HUES48 (cell line): Measurements from ENCODE around the gene UGGT1.

Source experiments
- H3K27ac ChIP-seq: one replicate; pipeline ENCODE4 v1.7.0; 2013; ENCODE audit warnings: low read depth, low read length, inconsistent platforms
- H3K27me3 ChIP-seq: 2 replicates; pipeline ENCODE4 v1.6.1; 2013; ENCODE audit warnings: mild to moderate bottlenecking, low read length; ENCODE audit not compliant: control insufficient read depth, insufficient read depth
- H3K36me3 ChIP-seq: 2 replicates; pipeline ENCODE4 v1.6.1; 2013; ENCODE audit warnings: low read length; ENCODE audit not compliant: control insufficient read depth, insufficient read depth
- H3K4me1 ChIP-seq: 2 replicates; pipeline ENCODE4 v1.6.1; 2013; ENCODE audit warnings: mild to moderate bottlenecking, low read length; ENCODE audit not compliant: control insufficient read depth, insufficient read depth
- H3K4me3 ChIP-seq: 2 replicates; pipeline ENCODE4 v1.5.1; 2013; ENCODE audit warnings: mild to moderate bottlenecking, low read depth, low read length
- H3K9ac ChIP-seq: 2 replicates; pipeline ENCODE4 v1.6.1; 2013; ENCODE audit warnings: mild to moderate bottlenecking, low read depth, low read length, moderate library complexity
- H3K9me3 ChIP-seq: 2 replicates; pipeline ENCODE4 v1.6.1; 2013; ENCODE audit warnings: low read length; ENCODE audit not compliant: control insufficient read depth, insufficient read depth

Gene UGGT1

DNA sequence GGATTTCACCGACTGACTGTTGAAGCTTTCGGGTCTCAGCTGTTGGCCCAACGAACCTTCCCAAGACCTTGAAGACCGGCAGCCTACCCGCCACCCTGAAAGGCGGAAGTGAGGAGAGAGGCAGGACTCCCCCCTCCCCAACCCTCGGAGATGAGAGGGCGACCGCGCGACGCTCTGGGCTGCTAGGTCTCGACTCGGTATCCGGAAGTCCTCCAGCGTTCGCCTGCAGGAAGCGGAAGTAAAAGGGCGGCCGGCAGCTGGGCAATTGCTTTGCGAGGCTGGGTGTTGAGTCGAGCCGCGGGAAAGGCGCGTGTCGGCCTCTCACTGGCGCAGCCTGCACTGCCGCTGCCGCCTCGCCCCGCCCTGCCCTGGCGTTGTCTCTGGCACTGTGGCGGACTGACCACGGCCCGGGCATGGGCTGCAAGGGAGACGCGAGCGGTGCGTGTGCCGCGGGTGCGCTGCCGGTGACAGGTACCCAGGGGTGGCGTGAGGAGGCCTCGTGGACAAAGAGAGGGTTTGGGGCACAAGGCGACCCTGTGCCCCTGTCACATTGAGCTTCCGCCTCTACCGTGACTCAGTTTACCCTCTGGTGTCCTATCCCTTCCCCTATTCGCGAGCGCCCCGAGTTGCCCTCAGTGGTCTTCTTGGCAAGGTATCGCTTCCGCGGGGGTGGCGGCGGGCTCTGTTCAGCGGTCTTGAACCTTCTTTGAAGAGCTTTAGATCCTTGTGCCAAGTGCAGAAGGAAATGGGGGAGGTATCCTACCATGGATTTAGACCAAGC is at the start of gene UGGT1:
Gene UGGT1 (plus strand): TSS at position 256 of the 781 bp plus-strand sequence. CDS start 158 bp downstream, at position 414.
- Histone ChIP-seq H3K27ac (peak within 1 kb of the TSS; percentile 76), H3K4me3 (peak within 1 kb of the TSS; percentile 85), H3K9ac (peak within 1 kb of the TSS; percentile 68), H3K27me3 (no peaks in the 10 kb centered on the region), H3K4me1 (no peaks in the 10 kb centered on the region), H3K36me3 (peaks cover 11% of the 10 kb centered on the region), H3K9me3 (no peaks in the 10 kb centered on the region)

GRCh38 chr2:128041561-128041960 is 49.4 kb upstream of the UGGT1 start:
- Histone ChIP-seq H3K27ac (no peak overlapping the region), H3K4me1 (no peaks in the 10 kb centered on the region), H3K9me3 (peaks cover 25% of the 10 kb centered on the region), H3K27me3 (no peaks in the 10 kb centered on the region), H3K36me3 (no peaks in the 10 kb centered on the region), H3K4me3 (no peak overlapping the region), H3K9ac (no peak overlapping the region)

DNA sequence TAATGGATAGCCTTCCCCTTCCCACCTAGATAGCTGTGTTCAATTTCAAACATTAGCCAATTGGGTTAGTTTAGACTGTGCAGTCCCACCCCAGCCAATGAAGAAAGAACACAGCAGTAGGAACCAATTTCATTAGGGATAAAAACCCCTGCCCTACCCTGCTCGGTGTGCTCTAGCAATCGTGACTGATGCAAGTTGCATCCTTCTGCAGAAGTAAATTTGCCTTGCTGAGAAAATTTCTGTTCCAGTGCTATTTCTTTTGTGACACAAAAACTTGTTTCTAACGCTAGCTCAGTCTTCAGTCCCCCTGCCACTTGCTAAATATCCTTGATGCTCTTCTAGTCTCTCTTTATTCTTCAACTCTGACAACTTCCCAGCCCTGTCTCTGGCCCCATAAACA is 48.0 kb upstream of the UGGT1 start:
- H3K9me3 ChIP-seq, result peaks cover 10% of the 10 kb centered on the region; the same call in 1 of the 2 replicates
- H3K27me3 ChIP-seq, result no peaks in the 10 kb centered on the region
- no peaks in the 10 kb centered on the region for H3K4me1 ChIP-seq
- H3K4me3 ChIP-seq, result no peak overlapping the region
- H3K27ac ChIP-seq, result no peak overlapping the region
- H3K9ac ChIP-seq, result no peak overlapping the region
- no peaks in the 10 kb centered on the region for H3K36me3 ChIP-seq

DNA sequence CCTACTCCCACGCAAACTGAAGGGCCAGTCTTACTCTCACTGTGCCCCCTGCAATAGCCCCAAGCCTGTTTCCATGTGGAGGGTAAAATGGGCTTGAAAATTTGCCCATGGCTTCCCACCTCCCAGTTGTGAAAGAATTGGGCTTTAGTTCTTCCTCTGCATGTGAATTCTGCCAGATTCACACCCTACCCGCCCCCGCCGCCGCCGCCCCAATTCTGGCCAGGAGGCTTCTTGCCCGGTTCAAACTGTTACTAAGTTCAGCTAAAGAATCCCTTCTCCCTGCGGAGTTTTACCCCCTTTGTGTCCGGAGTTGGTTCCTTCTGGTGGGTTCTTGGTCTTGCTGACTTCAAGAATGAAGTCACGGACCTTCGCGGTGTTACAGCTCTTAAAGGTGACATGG is 37.7 kb upstream of the UGGT1 start:
- Histone ChIP-seq H3K4me1 (no peaks in the 10 kb centered on the region), H3K27ac (no peak overlapping the region), H3K36me3 (no peaks in the 10 kb centered on the region), H3K9me3 (no peaks in the 10 kb centered on the region), H3K4me3 (no peak overlapping the region), H3K27me3 (no peaks in the 10 kb centered on the region), H3K9ac (no peak overlapping the region)

DNA sequence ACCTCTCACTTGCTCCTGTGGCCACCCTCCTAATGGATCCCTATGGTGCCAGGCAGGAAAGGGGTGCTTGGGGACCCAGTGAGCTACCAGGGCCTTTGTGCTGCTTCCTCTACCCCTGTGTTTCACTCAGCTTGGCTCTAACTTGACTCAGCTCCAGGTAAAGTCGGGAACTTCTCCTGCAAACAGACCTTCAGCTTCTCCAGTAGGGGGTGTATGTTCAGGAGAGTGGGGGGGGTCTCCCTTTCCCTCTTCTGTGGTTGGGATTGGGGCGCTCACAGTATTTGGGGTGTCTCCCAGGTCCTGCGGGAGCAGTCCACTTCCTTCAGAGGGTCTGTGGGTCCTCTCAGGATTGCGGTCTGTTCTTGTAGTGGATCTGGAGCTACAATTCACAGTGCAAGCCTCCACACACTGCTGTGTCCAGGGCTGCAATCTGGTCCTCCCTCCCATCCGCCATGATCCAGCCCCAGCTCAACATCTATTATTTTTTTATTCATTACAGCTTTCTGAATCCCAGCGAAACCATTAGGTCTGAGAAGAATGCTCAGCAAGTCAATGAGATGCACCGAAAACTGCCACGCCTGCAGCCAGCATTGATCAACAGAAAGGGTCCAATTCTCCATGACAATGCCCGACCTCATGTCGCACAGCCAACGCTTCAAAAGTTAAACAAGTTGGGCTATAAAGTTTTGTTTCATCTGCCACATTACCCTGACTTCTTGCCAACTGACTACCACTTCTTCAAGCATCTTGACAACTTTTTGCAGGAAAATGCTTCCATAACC is 36.7 kb upstream of the UGGT1 start:
- Histone ChIP-seq H3K9me3 (no peaks in the 10 kb centered on the region), H3K9ac (no peak overlapping the region), H3K4me3 (no peak overlapping the region), H3K27me3 (no peaks in the 10 kb centered on the region), H3K4me1 (no peaks in the 10 kb centered on the region), H3K36me3 (no peaks in the 10 kb centered on the region), H3K27ac (no peak overlapping the region)

- Histone ChIP-seq H3K4me3 (no peak overlapping the region), H3K9me3 (no peaks in the 10 kb centered on the region), H3K27ac (no peak overlapping the region), H3K9ac (no peak overlapping the region), H3K4me1 (no peaks in the 10 kb centered on the region), H3K36me3 (no peaks in the 10 kb centered on the region), H3K27me3 (no peaks in the 10 kb centered on the region)
These were observed 33.7 kb upstream of the UGGT1 start for GRCh38 chr2:128057334-128057733.

DNA sequence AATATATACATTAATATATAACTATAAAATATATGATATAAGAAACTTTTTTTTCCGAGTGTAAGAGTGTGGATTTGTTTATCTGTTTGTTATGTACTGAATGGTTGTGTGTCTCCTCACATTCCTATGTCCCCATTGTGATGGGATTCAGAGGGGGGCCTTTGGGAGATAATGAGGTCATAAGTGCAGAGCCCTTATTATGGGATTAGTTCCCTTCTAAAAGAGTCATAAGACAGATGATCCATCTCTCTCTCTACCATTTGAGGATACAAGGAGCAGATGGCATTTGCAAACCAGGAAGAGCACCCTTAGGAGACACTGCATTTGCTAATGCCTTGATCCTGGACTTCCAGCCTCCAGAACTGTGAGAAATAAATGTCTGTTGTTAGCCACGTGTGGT is 32.9 kb upstream of the UGGT1 start:
- Histone ChIP-seq H3K4me1 (no peaks in the 10 kb centered on the region), H3K9ac (no peak overlapping the region), H3K27ac (no peak overlapping the region), H3K27me3 (no peaks in the 10 kb centered on the region), H3K4me3 (no peak overlapping the region), H3K36me3 (no peaks in the 10 kb centered on the region), H3K9me3 (no peaks in the 10 kb centered on the region)

GRCh38 chr2:128062571-128062970 is 28.4 kb upstream of the UGGT1 start:
- no peaks in the 10 kb centered on the region for H3K36me3 ChIP-seq
- H3K27ac ChIP-seq, result no peak overlapping the region
- H3K9me3 ChIP-seq, result no peaks in the 10 kb centered on the region
- no peak overlapping the region for H3K4me3 ChIP-seq
- no peaks in the 10 kb centered on the region for H3K27me3 ChIP-seq
- no peaks in the 10 kb centered on the region for H3K4me1 ChIP-seq
- H3K9ac ChIP-seq, result no peak overlapping the region

DNA sequence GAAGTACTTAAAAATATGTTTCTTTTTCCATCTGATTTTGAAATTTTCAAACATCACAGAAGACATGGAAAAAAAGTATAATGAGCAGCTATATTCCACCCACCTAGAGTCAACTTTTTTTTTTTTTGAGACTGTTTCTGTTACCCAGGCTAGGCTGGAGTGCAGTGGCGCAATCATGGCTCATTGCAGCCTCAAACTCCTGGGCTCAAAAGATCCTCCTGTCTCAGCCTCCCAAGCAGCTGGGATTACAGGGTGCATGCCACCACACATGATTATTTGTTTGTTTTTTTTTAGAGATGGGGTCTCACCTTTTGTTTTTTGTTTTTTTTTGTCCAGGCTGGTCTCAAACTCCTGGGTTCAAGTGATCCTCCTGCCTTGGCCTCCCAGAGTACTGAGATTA is 26.6 kb upstream of the UGGT1 start:
- Histone ChIP-seq H3K36me3 (no peaks in the 10 kb centered on the region), H3K9me3 (no peaks in the 10 kb centered on the region), H3K27me3 (no peaks in the 10 kb centered on the region), H3K4me3 (no peak overlapping the region), H3K9ac (no peak overlapping the region), H3K4me1 (no peaks in the 10 kb centered on the region), H3K27ac (no peak overlapping the region)

DNA sequence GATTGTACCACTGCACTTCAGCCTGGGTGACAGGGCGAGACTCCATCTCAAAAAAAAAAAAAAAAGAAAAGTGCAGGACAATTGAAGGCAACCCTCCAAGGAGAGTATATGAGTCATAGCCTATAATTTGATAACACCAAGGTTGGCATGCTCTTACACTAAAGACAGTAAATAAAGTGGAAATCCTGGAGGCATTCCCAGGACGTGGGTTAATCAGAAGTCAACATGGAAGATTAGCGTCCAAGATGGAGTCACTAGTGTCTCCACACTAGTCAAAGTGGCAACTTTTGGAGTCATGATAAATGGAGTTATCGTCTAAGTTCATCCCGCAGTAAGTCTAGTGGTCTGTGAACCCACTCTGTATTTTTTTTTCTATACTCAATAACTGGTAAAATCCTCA is 21.2 kb upstream of the UGGT1 start:
- no peaks in the 10 kb centered on the region for H3K9me3 ChIP-seq
- no peaks in the 10 kb centered on the region for H3K36me3 ChIP-seq
- H3K27me3 ChIP-seq, result no peaks in the 10 kb centered on the region
- H3K27ac ChIP-seq, result no peak overlapping the region
- H3K4me3 ChIP-seq, result no peak overlapping the region
- H3K4me1 ChIP-seq, result no peaks in the 10 kb centered on the region
- H3K9ac ChIP-seq, result no peak overlapping the region

DNA sequence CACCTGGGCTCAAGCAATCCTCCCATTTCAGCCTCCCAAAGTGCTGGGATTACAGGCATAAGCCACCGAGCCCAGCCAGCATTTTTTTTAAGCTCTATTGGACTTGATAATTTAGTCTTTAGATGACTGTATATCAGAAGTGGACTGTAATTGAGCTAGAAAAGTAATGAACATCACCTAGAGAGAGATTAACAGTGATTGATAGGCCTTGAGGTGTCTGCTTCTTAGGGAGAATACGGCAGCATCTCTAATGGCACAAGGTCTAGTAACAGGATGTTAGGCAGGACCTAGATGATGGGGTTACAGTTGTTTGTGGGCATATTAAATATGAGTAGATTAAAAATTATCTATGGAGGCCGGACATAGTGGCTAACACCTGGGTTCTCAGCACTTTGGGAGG is 17.7 kb upstream of the UGGT1 start:
- no peaks in the 10 kb centered on the region for H3K27me3 ChIP-seq
- H3K4me3 ChIP-seq, result no peak overlapping the region
- H3K27ac ChIP-seq, result no peak overlapping the region
- no peak overlapping the region for H3K9ac ChIP-seq
- H3K36me3 ChIP-seq, result no peaks in the 10 kb centered on the region
- H3K4me1 ChIP-seq, result no peaks in the 10 kb centered on the region
- H3K9me3 ChIP-seq, result no peaks in the 10 kb centered on the region
